ENCODE results near the gene ID2. TPM values are rescaled to one million over a fixed set of nuclear protein-coding genes. Genes with fewer than 3 reads are reported as not detected.

Gene ID2
- total and polyA plus RNA-seq, 10 of the 15 experiments (the other 5 are each of a cell fraction or from before 2014, with no cell fraction given), result 39.0 to 613 (median 73.6) TPM

Other genes starting within 250 kb of the ID2 start
- 23.3 and 23.5 TPM in 2 replicates for gene KIDINS220, start 155.6 kb downstream of the ID2 start, total RNA-seq (2014; rRNA removed)
- gene KIDINS220, start 155.6 kb downstream of the ID2 start, total RNA-seq (2014; rRNA removed; fragmentation: Illumina TruSeq; extraction: Trizol), result 21.5 and 22.1 TPM in 2 replicates
- gene KIDINS220, start 155.6 kb downstream of the ID2 start, total RNA-seq (2021), result 16.6 and 18.0 TPM in 2 replicates
- 31.2 and 43.0 TPM in 2 replicates for gene KIDINS220, start 155.6 kb downstream of the ID2 start, polyA plus RNA-seq (2011; rRNA removed)
- gene KIDINS220, start 155.6 kb downstream of the ID2 start, polyA plus RNA-seq (2014; fragmentation: Illumina TruSeq; extraction: Trizol), result 17.1 and 19.7 TPM in 2 replicates
- 1 to 10 TPM; 6.0 to 8.0 TPM for gene KIDINS220, start 155.6 kb downstream of the ID2 start, polyA plus RNA-seq (2014; fragmentation: Nextera tagmentation; extraction: Ambion mirVana)
- 11.9 and 15.4 TPM in 2 replicates for gene KIDINS220, start 155.6 kb downstream of the ID2 start, polyA plus RNA-seq (2014; rRNA removed)
- 10 to 100 TPM; 10.9 to 15.4 TPM for gene KIDINS220, start 155.6 kb downstream of the ID2 start, polyA plus RNA-seq (2016; fragmentation: Nextera tagmentation; extraction: Ambion mirVana)

All from GM12878 (cell line).